ENCODE measurements around the gene SREBF2. TPM values are rescaled to one million over a fixed set of nuclear protein-coding genes. Genes with fewer than 3 reads are reported as not detected.

Gene SREBF2
- polyA plus RNA-seq, 2 of the 4 experiments (the other 2 are of a cell fraction) = 19.4 to 30.8 TPM

GRCh38 chr22:41900652-41901312 lies 67.9 kb downstream of the SREBF2 start:
- TF ChIP-seq MAFK (IDR thresholded peaks at IDR 0.05; ENCODE audit: partially characterized antibody) = no peak
- no peak for TF ChIP-seq CHD2 (IDR thresholded peaks at IDR 0.05; ENCODE audit: low read length, partially characterized antibody)
- no peak for TF ChIP-seq JUNB (IDR thresholded peaks at IDR 0.05)
- TF ChIP-seq CEBPB (IDR thresholded peaks at IDR 0.05) = no peak
- TF ChIP-seq, protein P1, sequence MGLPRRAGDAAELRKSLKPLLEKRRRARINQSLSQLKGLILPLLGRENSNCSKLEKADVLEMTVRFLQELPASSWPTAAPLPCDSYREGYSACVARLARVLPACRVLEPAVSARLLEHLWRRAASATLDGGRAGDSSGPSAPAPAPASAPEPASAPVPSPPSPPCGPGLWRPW (IDR thresholded peaks at IDR 0.05) = no peak
- TF ChIP-seq, protein P2, sequence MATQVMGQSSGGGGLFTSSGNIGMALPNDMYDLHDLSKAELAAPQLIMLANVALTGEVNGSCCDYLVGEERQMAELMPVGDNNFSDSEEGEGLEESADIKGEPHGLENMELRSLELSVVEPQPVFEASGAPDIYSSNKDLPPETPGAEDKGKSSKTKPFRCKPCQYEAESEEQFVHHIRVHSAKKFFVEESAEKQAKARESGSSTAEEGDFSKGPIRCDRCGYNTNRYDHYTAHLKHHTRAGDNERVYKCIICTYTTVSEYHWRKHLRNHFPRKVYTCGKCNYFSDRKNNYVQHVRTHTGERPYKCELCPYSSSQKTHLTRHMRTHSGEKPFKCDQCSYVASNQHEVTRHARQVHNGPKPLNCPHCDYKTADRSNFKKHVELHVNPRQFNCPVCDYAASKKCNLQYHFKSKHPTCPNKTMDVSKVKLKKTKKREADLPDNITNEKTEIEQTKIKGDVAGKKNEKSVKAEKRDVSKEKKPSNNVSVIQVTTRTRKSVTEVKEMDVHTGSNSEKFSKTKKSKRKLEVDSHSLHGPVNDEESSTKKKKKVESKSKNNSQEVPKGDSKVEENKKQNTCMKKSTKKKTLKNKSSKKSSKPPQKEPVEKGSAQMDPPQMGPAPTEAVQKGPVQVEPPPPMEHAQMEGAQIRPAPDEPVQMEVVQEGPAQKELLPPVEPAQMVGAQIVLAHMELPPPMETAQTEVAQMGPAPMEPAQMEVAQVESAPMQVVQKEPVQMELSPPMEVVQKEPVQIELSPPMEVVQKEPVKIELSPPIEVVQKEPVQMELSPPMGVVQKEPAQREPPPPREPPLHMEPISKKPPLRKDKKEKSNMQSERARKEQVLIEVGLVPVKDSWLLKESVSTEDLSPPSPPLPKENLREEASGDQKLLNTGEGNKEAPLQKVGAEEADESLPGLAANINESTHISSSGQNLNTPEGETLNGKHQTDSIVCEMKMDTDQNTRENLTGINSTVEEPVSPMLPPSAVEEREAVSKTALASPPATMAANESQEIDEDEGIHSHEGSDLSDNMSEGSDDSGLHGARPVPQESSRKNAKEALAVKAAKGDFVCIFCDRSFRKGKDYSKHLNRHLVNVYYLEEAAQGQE (IDR thresholded peaks at IDR 0.05) = no peak
- no peak for TF ChIP-seq MAZ (IDR thresholded peaks at IDR 0.05; ENCODE audit: borderline replicate concordance, low read depth, low read length)
- TF ChIP-seq CHD4 (IDR thresholded peaks at IDR 0.05; ENCODE audit: borderline replicate concordance) = no peak
- TF ChIP-seq ESRRA (IDR thresholded peaks at IDR 0.05; ENCODE audit: borderline replicate concordance, low read length) = no peak
- no peak for TF ChIP-seq BHLHE40 (IDR thresholded peaks at IDR 0.05; ENCODE audit: low read depth, low read length)
- no peak for TF ChIP-seq FOSB (CRISPR knock-in tag; IDR thresholded peaks at IDR 0.05)
- no peak for TF ChIP-seq CBX2 (IDR thresholded peaks at IDR 0.05; ENCODE audit: borderline replicate concordance, low read depth)
- TF ChIP-seq NFE2L2 (conservative IDR thresholded peaks at IDR 0.05; ENCODE audit: low read length) = no peak
- no peak for TF ChIP-seq POLR2AphosphoS2 (conservative IDR thresholded peaks at IDR 0.05; ENCODE audit: low read length)
- TF ChIP-seq PHF8 (IDR thresholded peaks at IDR 0.05; ENCODE audit: borderline replicate concordance, low read depth) = no peak
- CTCF ChIA-PET = interaction anchor here (1.2 to 1.4 kb wide), 4 partner anchors 11 to 204 kb away, joined by 3 to 4 read pairs (median 4); no protein-coding TSS in a partner anchor
- no peak for ATAC-seq
- no peak for FAIRE-seq
- POLR2A ChIA-PET = no interaction called here
- Histone ChIP-seq H3K4me3 (no peak overlapping the region), H3K9me3 (no peaks in the 10 kb centered on the region), H3K4me2 (no peak overlapping the region), H3K27ac (no peak overlapping the region), H3K4me1 (no peaks in the 10 kb centered on the region)
- no peak for DNase-seq (ENCODE audit: low read depth in 1 of 2, low spot score in 1 of 2)
- no CpG with 5 or more reads among the region's 8 CpGs for WGBS (ENCODE audit: missing lambda C conversion rate)

GRCh38 chr22:41902016-41902415 lies 69.1 kb downstream of the SREBF2 start:
- no peaks in the 10 kb centered on the region for H3K4me1 ChIP-seq
- ChIA-PET POLR2A (no interaction called here), CTCF (interaction anchor here (1.1 to 2.6 kb wide), 3 partner anchors 23 to 205 kb away, joined by 3 to 10 read pairs (median 6); no protein-coding TSS in a partner anchor)

More at GRCh38 chr22:41902016-41902415, 69.1 kb downstream of the SREBF2 start:
- no peaks in the 10 kb centered on the region for H3K9me3 ChIP-seq
- no peak overlapping the region for H3K4me3 ChIP-seq
- DNase-seq (ENCODE audit: low read depth in 1 of 2, low spot score in 1 of 2) (no peak), FAIRE-seq (no peak), ATAC-seq (no peak)
- 100% methylated on average over 4 of the region's 7 CpGs for WGBS (ENCODE audit: missing lambda C conversion rate)
- H3K4me2 ChIP-seq = no peak overlapping the region
- no peak for TF ChIP-seq E2F6 (IDR thresholded peaks at IDR 0.05; ENCODE audit: borderline replicate concordance, low read depth)
- TF ChIP-seq MYC (IDR thresholded peaks at IDR 0.05; ENCODE audit: borderline replicate concordance, low read length) = no peak
- no peak for TF ChIP-seq HDAC2 (IDR thresholded peaks at IDR 0.05)
- TF ChIP-seq, protein P2 (IDR thresholded peaks at IDR 0.05) = no peak
- TF ChIP-seq MAFK (IDR thresholded peaks at IDR 0.05; ENCODE audit: partially characterized antibody) = no peak
- no peak for TF ChIP-seq RCOR1 (IDR thresholded peaks at IDR 0.05; ENCODE audit: low read depth, low read length)
- no peak for TF ChIP-seq EP300 (IDR thresholded peaks at IDR 0.05)
- TF ChIP-seq, protein P3, sequence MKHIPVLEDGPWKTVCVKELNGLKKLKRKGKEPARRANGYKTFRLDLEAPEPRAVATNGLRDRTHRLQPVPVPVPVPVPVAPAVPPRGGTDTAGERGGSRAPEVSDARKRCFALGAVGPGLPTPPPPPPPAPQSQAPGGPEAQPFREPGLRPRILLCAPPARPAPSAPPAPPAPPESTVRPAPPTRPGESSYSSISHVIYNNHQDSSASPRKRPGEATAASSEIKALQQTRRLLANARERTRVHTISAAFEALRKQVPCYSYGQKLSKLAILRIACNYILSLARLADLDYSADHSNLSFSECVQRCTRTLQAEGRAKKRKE (CRISPR knock-in tag; IDR thresholded peaks at IDR 0.05; ENCODE audit: low read depth) = no peak
- TF ChIP-seq BHLHE40 (IDR thresholded peaks at IDR 0.05; ENCODE audit: low read depth, low read length) = no peak
- TF ChIP-seq ZFP36 (IDR thresholded peaks at IDR 0.05; ENCODE audit: borderline replicate concordance, partially characterized antibody) = no peak
- TF ChIP-seq MAZ (IDR thresholded peaks at IDR 0.05; ENCODE audit: borderline replicate concordance, low read depth, low read length) = no peak
- no peak for TF ChIP-seq CBX2 (IDR thresholded peaks at IDR 0.05; ENCODE audit: borderline replicate concordance, low read depth)
- TF ChIP-seq EHMT2 (IDR thresholded peaks at IDR 0.05; ENCODE audit: low read depth) = no peak
- H3K27ac ChIP-seq = no peak overlapping the region
